Ammon's horn (tissue), 1 donor: Measurements from ENCODE around the gene C2orf15.
"Not testable (repeated sequence)": the region's sequence is repeated elsewhere in the genome, so short reads cannot be mapped to it uniquely, and the experiment has no call there.

Source experiments
- DNase-seq: peaks from one replicate; pipeline ENCODE4 v3.0.0-alpha.2; 2016; ENCODE audit warnings: low spot score

The C2orf15 gene

GRCh38 chr2:99166218-99166617, 24.7 kb downstream of the C2orf15 start:
- no peak for DNase-seq

- no peak for DNase-seq
These were observed 28.0 kb downstream of the C2orf15 start for GRCh38 chr2:99169534-99169933.

- DNase-seq: no peak
These were observed 30.1 kb downstream of the C2orf15 start for GRCh38 chr2:99171377-99172140.

- DNase-seq: peak; percentile 96
These were observed 39.5 kb downstream of the C2orf15 start, which contains the start of the genes MITD1 and MRPL30 for GRCh38 chr2:99180755-99181623. MITD1 (minus strand) TSS chr2:99181058; CDS start chr2:99180981, 77 bp downstream. MRPL30 (plus strand) TSS chr2:99181184; CDS start chr2:99186204, 5,020 bp downstream.

- DNase-seq: no peak
These were observed 40.1 kb downstream of the C2orf15 start for GRCh38 chr2:99181624-99182000.

GRCh38 chr2:99183025-99183424, 41.5 kb downstream of the C2orf15 start:
- no peak for DNase-seq

- no peak for DNase-seq
These were observed 43.3 kb downstream of the C2orf15 start for GRCh38 chr2:99184811-99185210.

- DNase-seq: no peak
These were observed 45.5 kb downstream of the C2orf15 start for GRCh38 chr2:99187011-99187410.

- DNase-seq: no peak
These were observed 46.9 kb downstream of the C2orf15 start for GRCh38 chr2:99188357-99188756.

GRCh38 chr2:99190548-99190947, 49.0 kb downstream of the C2orf15 start:
- DNase-seq: no peak

GRCh38 chr2:99192364-99192763, 50.9 kb downstream of the C2orf15 start:
- DNase-seq: not testable (repeated sequence)

- no peak for DNase-seq
These were observed 56.8 kb downstream of the C2orf15 start for GRCh38 chr2:99198103-99198841.

GRCh38 chr2:99200076-99200800, 58.7 kb downstream of the C2orf15 start:
- no peak for DNase-seq
